Tibial nerve (tissue), 4 donors: Measurements from ENCODE around the gene KAT2A.

ENCODE experiments used
- CTCF ChIP-seq, 5 experiments: fragments of 200-600 bp in 3 of 5; fragments of 450-650 bp in 2 of 5; sonication (generic) in 3 of 5; IDR thresholded peaks; one replicate each; pipeline ENCODE4 v1.5.1; 2016 to 2019; ENCODE audit warnings: antibody characterized with exemption in 5 of 5, mild to moderate bottlenecking in 3 of 5, moderate library complexity in 2 of 5
- EP300 ChIP-seq, 2 donors: sonication (generic); formaldehyde crosslinking; IDR thresholded peaks; one replicate each; pipeline ENCODE4 v1.6.1; 2017; ENCODE audit warnings: antibody characterized with exemption in 2 of 2, mild to moderate bottlenecking in 1 of 2
- POLR2A ChIP-seq, 2 donors: fragments of 450-650 bp; IDR thresholded peaks; one replicate each; pipeline ENCODE4 v1.6.1; 2017; ENCODE audit warnings: antibody characterized with exemption in 2 of 2, mild to moderate bottlenecking in 2 of 2, moderate library complexity in 2 of 2

- TF ChIP-seq POLR2A (IDR thresholded peaks at IDR 0.05) (no peak), EP300 (IDR thresholded peaks at IDR 0.05) (no peak), CTCF (IDR thresholded peaks at IDR 0.05) (no peak)
These were observed 34.5 kb upstream of the KAT2A start for GRCh38 chr17:42155614-42156045.
